Dendritic cell treated with granulocyte-macrophage colony-stimulating factor and Interleukin-4, amounts not matched to agents 40 ng/mL and 50 ng/mL, for 4 days (primary cell): ENCODE data around the gene SMARCA4.
"Not testable (repeated sequence)": the region's sequence is repeated elsewhere in the genome, so short reads cannot be mapped to it uniquely, and the experiment has no call there.

ENCODE experiments used
- H3K27ac Mint-ChIP-seq: one replicate; pipeline ENCODE4 v1.8.0; 2022; ENCODE audit warnings: mild to moderate bottlenecking, mixed read lengths
- H3K27me3 Mint-ChIP-seq: one replicate; pipeline ENCODE4 v1.8.0; 2022; ENCODE audit warnings: mild to moderate bottlenecking, mixed read lengths
- H3K36me3 Mint-ChIP-seq: one replicate; pipeline ENCODE4 v1.8.0; 2022; ENCODE audit warnings: low read depth, mixed read lengths
- H3K4me1 Mint-ChIP-seq: one replicate; pipeline ENCODE4 v1.8.0; 2022; ENCODE audit warnings: low read depth, mixed read lengths
- H3K4me3 Mint-ChIP-seq: one replicate; pipeline ENCODE4 v1.8.0; 2022; ENCODE audit warnings: mild to moderate bottlenecking, moderate library complexity, mixed read lengths
- H3K9me3 Mint-ChIP-seq: one replicate; pipeline ENCODE4 v1.8.0; 2022; ENCODE audit warnings: mixed read lengths
- intact Hi-C: fragments of 100-400 bp; cut with micrococcal nuclease; formaldehyde crosslinking; loops from one replicate; pipeline ENCODE4 v1.15.0; 2022

The SMARCA4 gene

DNA sequence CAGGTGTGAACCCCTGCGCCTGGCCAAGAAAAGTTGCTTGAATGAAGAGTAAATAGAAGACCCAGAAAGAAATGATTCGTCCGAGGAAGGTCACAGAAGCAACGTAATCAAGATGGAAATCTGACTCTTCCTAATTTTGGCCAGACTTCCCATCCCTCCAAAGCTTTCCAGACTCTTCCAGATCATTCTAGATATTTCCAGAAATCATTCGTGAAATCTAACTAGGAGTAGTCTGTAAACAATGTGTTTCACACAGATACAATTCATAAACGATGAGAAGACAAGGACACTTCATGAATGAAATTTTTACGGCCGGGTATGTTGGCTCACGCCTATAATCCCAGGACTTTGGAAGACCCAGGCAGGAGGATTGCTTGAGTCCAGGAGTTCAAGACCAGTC lies 119.2 kb downstream of the SMARCA4 start:
- H3K27ac Mint-ChIP-seq, result no peak overlapping the region
- peaks cover 33% of the 10 kb centered on the region for H3K27me3 Mint-ChIP-seq
- no peaks in the 10 kb centered on the region for H3K9me3 Mint-ChIP-seq
- peaks cover 13% of the 10 kb centered on the region for H3K4me1 Mint-ChIP-seq
- H3K4me3 Mint-ChIP-seq, result no peak overlapping the region
- H3K36me3 Mint-ChIP-seq, result no peaks in the 10 kb centered on the region
- intact Hi-C loops, result no loop called here

DNA sequence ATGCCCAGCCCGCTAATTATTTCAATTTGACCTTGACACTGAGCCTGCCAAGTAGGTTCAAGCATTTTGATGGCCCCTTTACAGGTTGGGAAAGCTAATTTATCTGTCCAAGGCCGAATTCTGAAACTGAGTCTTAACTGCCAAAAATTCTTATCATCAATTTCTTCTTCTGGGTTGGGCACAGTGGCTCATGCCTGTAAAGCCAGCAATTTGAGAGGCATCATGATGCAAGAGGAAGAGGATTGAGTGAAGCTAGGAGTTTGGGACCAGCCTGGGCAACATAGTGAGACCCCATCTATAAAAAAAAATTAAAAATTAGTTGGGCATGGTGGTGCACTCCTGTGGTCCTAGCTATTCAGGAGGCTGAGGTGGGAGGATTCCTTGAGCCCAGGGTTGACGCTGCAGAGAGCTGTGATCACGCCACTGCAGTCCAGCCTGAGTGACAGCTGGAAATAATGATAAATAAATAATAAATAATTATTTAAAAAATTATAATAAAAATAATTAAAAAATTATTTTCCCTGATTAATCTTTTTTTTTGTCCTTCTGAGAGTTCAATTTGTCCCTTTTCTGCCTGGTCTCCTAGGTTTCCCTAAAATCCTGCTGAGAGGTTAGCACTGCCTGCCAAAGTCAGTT lies 127.2 kb downstream of the SMARCA4 start:
- H3K4me1 Mint-ChIP-seq, result peaks cover 20% of the 10 kb centered on the region
- peaks cover 27% of the 10 kb centered on the region for H3K36me3 Mint-ChIP-seq
- H3K27me3 Mint-ChIP-seq, result peaks cover 8% of the 10 kb centered on the region
- H3K9me3 Mint-ChIP-seq, result no peaks in the 10 kb centered on the region
- H3K27ac Mint-ChIP-seq, result peak overlapping the region; percentile 98
- no peak overlapping the region for H3K4me3 Mint-ChIP-seq
- intact Hi-C loops, result no loop called here

DNA sequence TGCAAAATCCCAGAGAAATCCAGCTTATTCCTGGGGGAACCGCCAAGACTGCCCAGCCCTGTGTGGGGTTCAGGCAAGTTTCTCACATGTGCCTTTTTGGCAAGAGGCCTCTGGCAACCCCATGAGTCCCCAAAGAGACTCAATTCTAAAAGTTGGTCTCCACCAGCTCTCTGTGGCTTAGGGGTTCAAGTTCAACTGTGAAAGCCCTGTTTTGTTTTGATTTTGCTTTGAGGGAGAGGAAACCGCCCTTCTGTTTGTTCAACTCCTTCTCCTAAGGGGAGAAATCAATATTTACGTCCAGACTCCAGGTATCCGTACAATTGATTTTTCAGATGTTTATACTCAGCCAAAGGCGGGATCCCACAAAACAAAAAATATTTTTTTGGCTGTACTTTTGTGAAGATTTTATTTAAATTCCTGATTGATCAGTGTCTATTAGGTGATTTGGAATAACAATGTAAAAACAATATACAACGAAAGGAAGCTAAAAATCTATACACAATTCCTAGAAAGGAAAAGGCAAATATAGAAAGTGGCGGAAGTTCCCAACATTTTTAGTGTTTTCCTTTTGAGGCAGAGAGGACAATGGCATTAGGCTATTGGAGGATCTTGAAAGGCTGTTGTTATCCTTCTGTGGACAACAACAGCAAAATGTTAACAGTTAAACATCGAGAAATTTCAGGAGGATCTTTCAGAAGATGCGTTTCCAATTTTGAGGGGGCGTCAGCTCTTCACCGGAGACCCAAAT lies 127.8 kb downstream of the SMARCA4 start:
- Mint-ChIP-seq H3K27me3 (peaks cover 8% of the 10 kb centered on the region), H3K4me1 (peaks cover 23% of the 10 kb centered on the region), H3K36me3 (peaks cover 30% of the 10 kb centered on the region), H3K4me3 (peak overlapping the region; percentile 96), H3K27ac (peak overlapping the region; percentile 98), H3K9me3 (no peaks in the 10 kb centered on the region)
- intact Hi-C loops, result no loop called here

DNA sequence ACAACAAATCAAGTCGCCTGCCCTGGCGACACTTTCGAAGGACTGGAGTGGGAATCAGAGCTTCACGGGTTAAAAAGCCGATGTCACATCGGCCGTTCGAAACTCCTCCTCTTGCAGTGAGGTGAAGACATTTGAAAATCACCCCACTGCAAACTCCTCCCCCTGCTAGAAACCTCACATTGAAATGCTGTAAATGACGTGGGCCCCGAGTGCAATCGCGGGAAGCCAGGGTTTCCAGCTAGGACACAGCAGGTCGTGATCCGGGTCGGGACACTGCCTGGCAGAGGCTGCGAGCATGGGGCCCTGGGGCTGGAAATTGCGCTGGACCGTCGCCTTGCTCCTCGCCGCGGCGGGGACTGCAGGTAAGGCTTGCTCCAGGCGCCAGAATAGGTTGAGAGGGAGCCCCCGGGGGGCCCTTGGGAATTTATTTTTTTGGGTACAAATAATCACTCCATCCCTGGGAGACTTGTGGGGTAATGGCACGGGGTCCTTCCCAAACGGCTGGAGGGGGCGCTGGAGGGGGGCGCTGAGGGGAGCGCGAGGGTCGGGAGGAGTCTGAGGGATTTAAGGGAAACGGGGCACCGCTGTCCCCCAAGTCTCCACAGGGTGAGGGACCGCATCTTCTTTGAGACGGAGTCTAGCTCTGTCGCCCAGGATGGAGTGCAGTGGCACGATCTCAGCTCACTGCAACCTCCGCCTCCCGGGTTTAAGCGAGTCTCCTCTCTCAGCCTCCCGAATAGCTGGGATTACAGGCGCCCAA lies 128.6 kb downstream of the SMARCA4 start, which contains the start of gene LDLR:
Gene LDLR, plus strand, starts transcription at position 210 of the 760 bp plus-strand sequence. Its CDS starts 86 bp downstream, at position 296.
- H3K27ac Mint-ChIP-seq, result peak within 1 kb of the TSS; percentile 98
- peaks cover 38% of the 10 kb centered on the region for H3K36me3 Mint-ChIP-seq
- H3K4me3 Mint-ChIP-seq, result peak within 1 kb of the TSS; percentile 96
- intact Hi-C loops, result no loop called here
- H3K27me3 Mint-ChIP-seq, result peaks cover 6% of the 10 kb centered on the region
- no peaks in the 10 kb centered on the region for H3K9me3 Mint-ChIP-seq
- peaks cover 26% of the 10 kb centered on the region for H3K4me1 Mint-ChIP-seq

DNA sequence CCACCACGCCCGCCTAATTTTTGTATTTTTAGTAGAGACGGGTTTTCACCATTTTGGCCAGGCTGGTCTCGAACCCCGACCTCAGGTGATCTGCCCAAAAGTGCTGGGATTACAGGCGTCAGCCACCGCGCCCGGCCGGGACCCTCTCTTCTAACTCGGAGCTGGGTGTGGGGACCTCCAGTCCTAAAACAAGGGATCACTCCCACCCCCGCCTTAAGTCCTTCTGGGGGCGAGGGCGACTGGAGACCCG lies 129.1 kb downstream of the SMARCA4 start:
- peak overlapping the region; percentile 98 for H3K27ac Mint-ChIP-seq
- H3K9me3 Mint-ChIP-seq, intact Hi-C loops, H3K27me3 Mint-ChIP-seq: not testable (repeated sequence)
- H3K36me3 Mint-ChIP-seq, result peaks cover 43% of the 10 kb centered on the region
- H3K4me3 Mint-ChIP-seq, result peak overlapping the region; percentile 96
- peaks cover 31% of the 10 kb centered on the region for H3K4me1 Mint-ChIP-seq

DNA sequence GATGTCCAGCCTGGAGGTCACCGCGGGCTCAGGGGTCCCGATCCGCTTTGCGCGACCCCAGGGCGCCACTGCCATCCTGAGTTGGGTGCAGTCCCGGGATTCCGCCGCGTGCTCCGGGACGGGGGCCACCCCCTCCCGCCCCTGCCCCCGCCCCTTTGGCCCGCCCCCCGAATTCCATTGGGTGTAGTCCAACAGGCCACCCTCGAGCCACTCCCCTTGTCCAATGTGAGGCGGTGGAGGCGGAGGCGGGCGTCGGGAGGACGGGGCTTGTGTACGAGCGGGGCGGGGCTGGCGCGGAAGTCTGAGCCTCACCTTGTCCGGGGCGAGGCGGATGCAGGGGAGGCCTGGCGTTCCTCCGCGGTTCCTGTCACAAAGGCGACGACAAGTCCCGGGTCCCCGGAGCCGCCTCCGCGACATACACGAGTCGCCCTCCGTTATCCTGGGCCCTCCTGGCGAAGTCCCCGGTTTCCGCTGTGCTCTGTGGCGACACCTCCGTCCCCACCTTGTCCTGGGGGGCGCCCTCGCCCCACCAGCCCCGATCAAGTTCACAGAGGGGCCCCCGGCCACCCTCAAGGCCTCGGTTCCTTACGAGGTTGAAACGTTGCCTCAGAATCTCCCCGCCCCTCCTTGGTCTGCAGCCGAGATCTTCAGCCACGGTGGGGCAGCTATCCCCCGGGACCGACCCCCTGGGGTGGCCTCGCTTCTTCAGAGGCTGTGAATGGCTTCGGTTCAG lies 129.6 kb downstream of the SMARCA4 start:
- Mint-ChIP-seq H3K27ac (peak overlapping the region; percentile 98), H3K27me3 (peaks cover 8% of the 10 kb centered on the region), H3K36me3 (peaks cover 48% of the 10 kb centered on the region), H3K4me1 (peaks cover 36% of the 10 kb centered on the region), H3K4me3 (peak overlapping the region; percentile 96), H3K9me3 (no peaks in the 10 kb centered on the region)
- intact Hi-C loops, result no loop called here

DNA sequence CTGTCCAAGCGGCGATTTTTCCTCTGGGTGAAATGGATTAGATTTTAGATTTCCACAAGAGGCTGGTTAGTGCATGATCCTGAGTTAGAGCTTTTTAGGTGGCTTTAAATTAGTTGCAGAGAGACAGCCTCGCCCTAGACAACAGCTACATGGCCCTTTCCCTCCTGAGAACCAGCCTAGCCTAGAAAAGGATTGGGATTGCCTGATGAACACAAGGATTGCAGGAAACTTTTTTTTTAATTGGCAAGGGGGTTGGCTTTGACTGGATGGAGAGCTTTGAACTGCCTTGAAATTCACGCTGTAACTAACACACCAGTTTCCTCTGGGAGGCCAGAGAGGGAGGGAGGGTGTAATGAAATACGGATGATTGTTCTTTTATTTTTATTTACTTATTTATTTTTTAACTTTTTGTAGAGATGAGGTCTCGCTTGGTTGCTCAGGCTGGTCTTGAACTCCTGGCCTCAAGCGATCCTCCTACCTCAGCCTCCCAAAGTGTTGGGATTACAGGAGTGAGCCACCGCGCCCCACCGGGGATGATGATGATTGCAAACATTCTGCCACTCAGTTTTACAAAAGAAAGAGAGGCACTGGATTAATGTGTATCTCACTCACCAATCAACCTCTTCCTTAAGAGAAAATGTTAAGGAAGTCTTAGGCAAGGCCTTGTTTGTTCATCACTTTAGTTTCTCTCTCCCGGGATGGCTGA lies 130.3 kb downstream of the SMARCA4 start:
- peaks cover 55% of the 10 kb centered on the region for H3K36me3 Mint-ChIP-seq
- H3K4me3 Mint-ChIP-seq, result peak overlapping the region; percentile 96
- intact Hi-C loops, result no loop called here
- no peaks in the 10 kb centered on the region for H3K9me3 Mint-ChIP-seq
- H3K27me3 Mint-ChIP-seq, result peaks cover 8% of the 10 kb centered on the region
- H3K27ac Mint-ChIP-seq, result peak overlapping the region; percentile 98
- peaks cover 43% of the 10 kb centered on the region for H3K4me1 Mint-ChIP-seq

DNA sequence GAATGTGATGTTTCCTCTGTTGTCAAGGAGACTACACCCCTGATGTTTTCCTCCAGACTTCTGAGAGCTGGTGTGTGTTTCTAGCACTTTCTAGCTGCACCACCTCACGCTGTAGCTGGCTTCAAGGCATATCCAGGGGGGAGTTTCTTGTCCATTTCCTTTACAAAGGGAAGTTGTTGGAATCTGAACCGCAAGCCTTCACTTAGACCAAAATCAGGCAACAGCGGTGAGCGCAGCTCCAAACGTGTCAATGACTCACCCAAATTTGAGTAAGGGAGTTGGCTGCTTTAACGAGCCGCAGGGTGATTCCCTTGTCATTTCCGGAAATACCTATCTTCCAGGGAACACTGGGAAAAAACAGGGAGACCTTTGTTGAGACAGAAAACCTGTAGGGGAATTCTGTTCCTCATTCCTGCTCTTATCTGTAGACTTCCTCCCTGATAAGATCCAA lies 130.9 kb downstream of the SMARCA4 start:
- Mint-ChIP-seq H3K36me3 (peaks cover 61% of the 10 kb centered on the region), H3K27me3 (peaks cover 8% of the 10 kb centered on the region), H3K4me1 (peaks cover 49% of the 10 kb centered on the region), H3K4me3 (peak overlapping the region; percentile 96), H3K27ac (peak overlapping the region; percentile 98), H3K9me3 (no peaks in the 10 kb centered on the region)
- intact Hi-C loops, result no loop called here

DNA sequence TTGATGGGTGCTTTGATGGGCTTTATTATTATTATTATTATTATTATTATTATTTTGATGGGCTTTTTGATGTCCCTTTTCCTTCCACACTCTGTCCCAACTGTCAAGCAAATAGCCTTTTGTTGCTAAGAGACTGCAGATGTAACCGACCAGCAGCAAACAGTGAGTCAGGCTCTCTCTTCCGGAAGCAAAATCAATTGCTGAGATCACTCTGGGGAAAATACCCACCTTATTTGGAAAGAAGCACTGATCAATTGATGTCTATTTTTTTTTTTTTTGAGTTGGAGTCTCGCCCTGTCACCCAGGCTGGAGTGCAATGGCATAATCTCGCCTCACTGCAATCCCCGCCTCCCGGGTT lies 131.3 kb downstream of the SMARCA4 start:
- H3K9me3 Mint-ChIP-seq, result no peaks in the 10 kb centered on the region
- H3K27me3 Mint-ChIP-seq, result peaks cover 7% of the 10 kb centered on the region
- peak overlapping the region; percentile 72 for H3K4me3 Mint-ChIP-seq
- peaks cover 49% of the 10 kb centered on the region for H3K4me1 Mint-ChIP-seq
- intact Hi-C loops, result no loop called here
- peak overlapping the region; percentile 96 for H3K27ac Mint-ChIP-seq
- peaks cover 65% of the 10 kb centered on the region for H3K36me3 Mint-ChIP-seq

DNA sequence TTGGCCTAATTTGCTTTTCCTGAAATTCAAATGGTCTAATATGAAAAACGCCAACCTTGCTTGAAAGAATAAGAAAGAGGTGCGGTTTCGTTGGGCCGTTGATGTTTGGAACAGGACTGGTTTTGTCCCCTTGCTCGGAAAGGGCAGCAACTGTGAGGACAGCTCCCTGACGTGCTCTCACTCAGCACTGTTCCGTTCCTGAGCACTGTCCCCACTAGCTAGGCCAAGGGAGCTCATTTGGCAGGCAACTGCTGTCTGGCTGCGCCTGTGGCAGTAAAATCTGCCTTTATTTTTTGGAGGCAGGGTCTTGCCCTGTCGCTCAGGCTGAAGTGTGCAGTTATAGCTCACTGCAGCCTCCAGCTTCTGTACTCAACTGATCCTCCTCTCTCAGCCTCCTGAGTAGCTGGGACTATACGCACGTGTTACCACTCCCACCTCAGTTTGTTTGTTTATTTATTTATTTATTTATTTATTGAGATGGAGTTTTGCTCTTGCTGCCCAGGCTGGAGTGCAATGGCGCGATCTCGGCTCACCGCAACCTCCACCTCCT lies 132.9 kb downstream of the SMARCA4 start:
- H3K4me1 Mint-ChIP-seq, result peaks cover 43% of the 10 kb centered on the region
- H3K27ac Mint-ChIP-seq, result peak overlapping the region; percentile 96

DNA sequence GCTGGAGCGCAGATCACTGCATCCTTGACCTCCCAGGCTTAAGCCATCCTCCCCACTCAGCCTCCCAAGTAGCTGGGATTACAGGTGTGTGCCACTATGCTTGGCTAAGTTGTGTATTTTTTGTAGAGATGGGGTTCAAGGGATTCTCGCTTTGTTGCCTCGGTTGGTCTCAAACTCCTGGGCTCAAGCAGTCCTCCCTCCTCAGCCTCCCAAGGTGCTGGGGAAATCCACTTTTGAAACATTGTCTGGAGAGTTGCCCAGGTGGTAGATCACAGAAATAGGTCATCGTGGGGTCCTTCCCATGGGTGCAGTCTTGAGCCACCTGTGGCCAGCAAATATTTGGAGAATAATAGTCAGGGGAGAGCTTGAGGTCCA lies 133.7 kb downstream of the SMARCA4 start:
- Mint-ChIP-seq H3K27ac (no peak overlapping the region), H3K27me3 (peaks cover 4% of the 10 kb centered on the region), H3K4me1 (peaks cover 39% of the 10 kb centered on the region), H3K9me3 (no peaks in the 10 kb centered on the region), H3K36me3 (peaks cover 80% of the 10 kb centered on the region), H3K4me3 (peak overlapping the region; percentile 9)
- intact Hi-C loops, result no loop called here

More for the DNA sequence above, 132.9 kb downstream of the SMARCA4 start:
- Mint-ChIP-seq H3K27me3 (peaks cover 4% of the 10 kb centered on the region), H3K4me3 (peak overlapping the region; percentile 50), H3K36me3 (peaks cover 77% of the 10 kb centered on the region), H3K9me3 (no peaks in the 10 kb centered on the region)
- intact Hi-C loops, result no loop called here

DNA sequence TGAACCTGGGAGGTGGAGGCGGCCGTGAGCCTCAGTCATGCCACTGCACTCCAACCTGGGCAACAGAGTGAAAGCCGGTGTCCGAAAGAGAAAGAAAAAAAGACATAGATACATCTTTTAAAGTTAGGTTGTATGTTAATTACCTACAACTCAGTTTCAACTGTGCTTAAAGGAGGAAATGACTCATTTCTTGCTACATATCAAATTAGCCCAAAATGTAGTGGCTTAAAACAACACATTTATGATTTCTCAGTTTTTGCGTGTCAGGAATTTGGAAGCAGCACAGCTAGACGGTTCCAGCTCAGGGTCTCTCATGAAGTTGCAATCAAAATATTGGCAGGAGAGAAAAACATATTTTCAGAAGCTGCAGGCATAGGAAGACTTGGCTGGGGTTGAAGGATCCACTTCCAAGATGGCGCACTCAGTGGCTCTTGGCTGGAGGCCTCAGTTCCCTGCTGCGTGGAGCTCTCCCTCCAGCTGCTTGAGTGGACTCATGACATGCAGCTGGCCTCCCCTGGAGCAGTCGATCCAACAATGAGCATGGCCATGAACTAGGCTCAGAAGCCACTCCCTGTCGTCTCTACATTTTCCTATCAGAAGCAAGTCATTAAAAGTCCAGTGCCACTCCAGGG lies 135.5 kb downstream of the SMARCA4 start:
- intact Hi-C loops, result no loop called here
- H3K27me3 Mint-ChIP-seq, result peaks cover 4% of the 10 kb centered on the region
- H3K4me1 Mint-ChIP-seq, result peaks cover 39% of the 10 kb centered on the region
- no peak overlapping the region for H3K27ac Mint-ChIP-seq
- no peak overlapping the region for H3K4me3 Mint-ChIP-seq
- peaks cover 79% of the 10 kb centered on the region for H3K36me3 Mint-ChIP-seq
- no peaks in the 10 kb centered on the region for H3K9me3 Mint-ChIP-seq

DNA sequence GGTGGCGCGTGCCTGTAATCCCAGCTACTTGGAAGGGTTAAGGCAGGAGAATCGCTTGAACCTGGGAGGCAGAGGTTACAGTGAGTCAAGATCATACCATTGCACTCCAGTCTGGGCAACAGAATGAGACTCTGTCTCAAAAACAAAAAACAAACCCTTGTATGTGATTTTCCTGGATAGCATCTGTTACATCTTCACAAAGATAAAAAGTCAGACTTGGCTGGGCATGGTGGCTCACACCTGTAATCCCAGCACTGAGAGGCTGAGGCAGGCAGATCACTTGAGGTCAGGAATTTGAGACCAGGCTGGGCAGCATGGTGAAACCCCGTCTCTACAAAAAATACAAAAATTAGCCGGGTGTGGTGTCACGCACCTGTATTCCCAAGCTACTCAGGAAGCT lies 136.5 kb downstream of the SMARCA4 start:
- intact Hi-C loops, H3K27ac Mint-ChIP-seq, H3K4me3 Mint-ChIP-seq, H3K9me3 Mint-ChIP-seq, H3K27me3 Mint-ChIP-seq: not testable (repeated sequence)
- peaks cover 36% of the 10 kb centered on the region for H3K4me1 Mint-ChIP-seq
- H3K36me3 Mint-ChIP-seq, result peaks cover 85% of the 10 kb centered on the region
